ENCODE data around the gene ATG7. TPM values are rescaled to one million over a fixed set of nuclear protein-coding genes. Genes with fewer than 3 reads are reported as not detected.

The ATG7 gene
- total RNA-seq, 1 donor from 2014 or later = 40.3 TPM

DNA sequence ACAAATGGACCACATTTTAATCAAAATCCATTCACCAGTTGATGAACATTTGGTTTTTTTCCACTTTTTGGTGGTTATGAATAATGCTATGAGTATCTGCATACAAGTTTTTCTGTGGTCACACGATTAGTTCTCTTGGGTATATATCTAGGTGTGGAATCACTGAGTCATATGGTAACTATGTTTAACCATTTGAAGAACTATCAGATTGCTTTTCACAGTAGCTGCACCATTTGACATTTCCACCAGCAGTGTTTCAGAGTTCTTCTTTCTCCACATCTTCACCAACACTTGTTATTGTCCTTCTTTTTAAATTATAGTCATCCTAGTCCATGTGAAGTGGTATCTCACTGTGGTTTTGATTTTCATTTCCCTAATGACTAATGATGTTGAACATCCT is 33.3 kb upstream of the ATG7 start:
- Mint-ChIP-seq H3K36me3 (no peaks in the 10 kb centered on the region), H3K4me1 (peaks cover 4% of the 10 kb centered on the region), H3K4me3 (no peak overlapping the region), H3K27me3 (ENCODE audit: low read depth) (peaks cover 4% of the 10 kb centered on the region), H3K27ac (no peak overlapping the region), H3K9me3 (peaks cover 12% of the 10 kb centered on the region)
- TF ChIP-seq, protein P1, sequence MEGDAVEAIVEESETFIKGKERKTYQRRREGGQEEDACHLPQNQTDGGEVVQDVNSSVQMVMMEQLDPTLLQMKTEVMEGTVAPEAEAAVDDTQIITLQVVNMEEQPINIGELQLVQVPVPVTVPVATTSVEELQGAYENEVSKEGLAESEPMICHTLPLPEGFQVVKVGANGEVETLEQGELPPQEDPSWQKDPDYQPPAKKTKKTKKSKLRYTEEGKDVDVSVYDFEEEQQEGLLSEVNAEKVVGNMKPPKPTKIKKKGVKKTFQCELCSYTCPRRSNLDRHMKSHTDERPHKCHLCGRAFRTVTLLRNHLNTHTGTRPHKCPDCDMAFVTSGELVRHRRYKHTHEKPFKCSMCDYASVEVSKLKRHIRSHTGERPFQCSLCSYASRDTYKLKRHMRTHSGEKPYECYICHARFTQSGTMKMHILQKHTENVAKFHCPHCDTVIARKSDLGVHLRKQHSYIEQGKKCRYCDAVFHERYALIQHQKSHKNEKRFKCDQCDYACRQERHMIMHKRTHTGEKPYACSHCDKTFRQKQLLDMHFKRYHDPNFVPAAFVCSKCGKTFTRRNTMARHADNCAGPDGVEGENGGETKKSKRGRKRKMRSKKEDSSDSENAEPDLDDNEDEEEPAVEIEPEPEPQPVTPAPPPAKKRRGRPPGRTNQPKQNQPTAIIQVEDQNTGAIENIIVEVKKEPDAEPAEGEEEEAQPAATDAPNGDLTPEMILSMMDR (IDR thresholded peaks at IDR 0.05; ENCODE audit: unreplicated experiment) = no peak
- no peak for DNase-seq (ENCODE audit: low spot score in 2 of 2, unreplicated experiment in 2 of 2)

DNA sequence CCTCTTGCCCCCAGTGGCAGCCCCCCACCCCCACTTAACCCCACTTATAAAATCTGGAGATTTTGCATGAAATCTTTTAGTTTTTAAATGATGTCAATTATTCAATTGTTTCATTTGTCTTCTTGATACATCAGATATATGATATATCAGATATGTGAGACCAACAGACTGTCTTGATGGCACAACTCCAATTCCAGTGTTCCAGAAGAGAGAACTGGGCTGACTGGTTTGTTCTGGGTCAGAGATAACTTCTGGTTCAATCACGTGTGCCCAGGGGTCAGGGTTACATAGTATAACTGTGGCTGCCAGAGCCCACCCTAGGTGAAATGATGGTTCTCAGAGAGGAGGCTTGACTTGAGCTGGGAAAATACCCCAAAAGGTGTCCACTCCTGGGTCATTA is 32.4 kb upstream of the ATG7 start:
- H3K9me3 Mint-ChIP-seq = peaks cover 12% of the 10 kb centered on the region
- no peak overlapping the region for H3K4me3 Mint-ChIP-seq
- peaks cover 1% of the 10 kb centered on the region for H3K27me3 Mint-ChIP-seq (ENCODE audit: low read depth)
- TF ChIP-seq, protein P1 (IDR thresholded peaks at IDR 0.05; ENCODE audit: unreplicated experiment) = no peak
- H3K36me3 Mint-ChIP-seq = no peaks in the 10 kb centered on the region
- H3K27ac Mint-ChIP-seq = no peak overlapping the region
- H3K4me1 Mint-ChIP-seq = peaks cover 4% of the 10 kb centered on the region
- no peak for DNase-seq (ENCODE audit: low spot score in 2 of 2, unreplicated experiment in 2 of 2)

DNA sequence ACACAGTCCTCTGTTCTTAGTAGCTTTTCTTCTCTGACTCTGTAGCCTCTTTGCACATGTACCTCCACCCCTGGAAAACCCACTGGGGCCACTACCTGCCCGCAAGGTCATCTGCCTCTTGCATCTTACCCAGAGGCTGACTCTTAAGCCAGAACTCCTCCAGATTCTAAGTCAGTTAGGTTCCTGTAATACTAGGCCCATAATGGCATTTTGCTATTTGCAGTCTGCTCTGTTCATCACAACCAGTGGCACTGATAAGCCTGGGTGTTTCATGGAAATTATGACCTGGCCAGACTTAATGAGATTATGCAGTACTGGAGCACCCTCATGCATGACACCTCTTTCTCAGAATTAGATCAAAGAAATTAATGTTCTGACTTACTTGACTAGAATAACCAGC is 31.7 kb upstream of the ATG7 start:
- no peaks in the 10 kb centered on the region for H3K36me3 Mint-ChIP-seq
- no peak for DNase-seq (ENCODE audit: low spot score in 2 of 2, unreplicated experiment in 2 of 2)
- H3K4me1 Mint-ChIP-seq = peaks cover 4% of the 10 kb centered on the region
- H3K4me3 Mint-ChIP-seq = no peak overlapping the region
- TF ChIP-seq, protein P1 (IDR thresholded peaks at IDR 0.05; ENCODE audit: unreplicated experiment) = no peak
- H3K27ac Mint-ChIP-seq = no peak overlapping the region
- peaks cover 12% of the 10 kb centered on the region for H3K9me3 Mint-ChIP-seq
- no peaks in the 10 kb centered on the region for H3K27me3 Mint-ChIP-seq (ENCODE audit: low read depth)

DNA sequence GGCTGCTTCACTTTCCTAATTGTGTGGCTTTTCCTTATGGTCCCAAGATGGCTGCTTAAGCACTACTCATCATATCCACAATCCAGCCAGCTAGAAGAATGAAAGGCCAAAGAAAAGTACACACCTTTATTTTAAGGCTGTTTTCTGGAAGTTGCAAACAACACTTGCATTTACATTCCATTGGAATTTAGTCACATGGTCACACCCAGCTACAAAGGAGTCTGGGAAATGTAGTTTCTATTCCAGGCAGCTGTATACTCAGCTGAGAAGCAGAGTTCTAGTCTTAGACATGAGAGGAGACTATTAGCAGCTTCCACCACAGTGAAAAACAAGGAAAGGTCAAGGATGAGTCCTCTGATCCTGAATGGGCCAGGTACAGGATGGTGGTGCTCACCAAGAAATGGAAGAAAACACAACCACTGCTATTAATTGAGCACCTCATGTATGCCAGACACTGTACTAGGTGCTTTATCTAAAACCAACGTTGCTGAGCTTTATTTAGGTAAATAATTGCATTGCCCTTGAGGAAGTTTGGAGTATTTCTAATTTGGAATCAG is 28.0 kb upstream of the ATG7 start:
- TF ChIP-seq, protein P1 (IDR thresholded peaks at IDR 0.05; ENCODE audit: unreplicated experiment) = no peak
- Mint-ChIP-seq H3K27me3 (ENCODE audit: low read depth) (no peaks in the 10 kb centered on the region), H3K36me3 (no peaks in the 10 kb centered on the region), H3K27ac (no peak overlapping the region), H3K4me3 (no peak overlapping the region), H3K9me3 (peaks cover 3% of the 10 kb centered on the region), H3K4me1 (peaks cover 2% of the 10 kb centered on the region)
- DNase-seq (ENCODE audit: low spot score in 2 of 2, unreplicated experiment in 2 of 2) = no peak

DNA sequence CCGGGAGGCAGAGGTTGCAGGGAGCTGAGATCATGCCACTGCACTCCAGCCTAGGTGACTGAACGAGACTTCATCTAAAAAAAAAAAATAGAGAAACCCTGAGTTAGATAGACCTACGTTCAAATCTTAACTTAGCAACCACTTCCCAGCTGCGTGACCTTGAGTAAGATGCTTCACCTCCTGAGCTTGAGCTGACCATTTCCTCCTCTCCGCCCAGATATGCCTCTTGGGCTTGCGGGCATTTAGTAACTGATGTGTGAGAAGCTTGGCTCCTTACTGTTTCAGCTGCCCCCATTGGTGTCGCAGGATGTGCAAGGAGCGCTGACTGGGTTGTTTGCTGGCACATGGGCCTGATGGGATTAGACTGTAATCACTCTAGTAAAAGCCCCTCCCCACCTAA is 26.9 kb upstream of the ATG7 start:
- no peak for DNase-seq (ENCODE audit: low spot score in 2 of 2, unreplicated experiment in 2 of 2)
- no peak overlapping the region for H3K27ac Mint-ChIP-seq
- H3K9me3 Mint-ChIP-seq = peaks cover 3% of the 10 kb centered on the region
- H3K36me3 Mint-ChIP-seq = no peaks in the 10 kb centered on the region
- no peak overlapping the region for H3K4me3 Mint-ChIP-seq
- H3K4me1 Mint-ChIP-seq = peaks cover 2% of the 10 kb centered on the region
- TF ChIP-seq, protein P1 (IDR thresholded peaks at IDR 0.05; ENCODE audit: unreplicated experiment) = no peak
- H3K27me3 Mint-ChIP-seq (ENCODE audit: low read depth) = no peaks in the 10 kb centered on the region
